ENCODE measurements around the gene AVPR1B. TPM values are rescaled to one million over a fixed set of nuclear protein-coding genes. Genes with fewer than 3 reads are reported as not detected.

The AVPR1B gene
- polyA plus RNA-seq, 1 donor (not counting 4 experiments of a cell fraction or from before 2014, with no cell fraction given) = not detected

- Histone ChIP-seq H3K4me3 (ENCODE audit: control insufficient read depth in 2 of 3, extremely low read depth in 1 of 3, insufficient read depth in 2 of 3, low read depth in 1 of 3, low read length in 3 of 3) (no peak overlapping the region), H2AFZ (ENCODE audit: control insufficient read depth, low read length) (no peak overlapping the region), H3K27ac (ENCODE audit: control insufficient read depth, insufficient read depth, low read length) (no peak overlapping the region), H3K79me2 (ENCODE audit: control insufficient read depth, insufficient read depth, low read length) (no peaks in the 10 kb centered on the region), H3K9me3 (ENCODE audit: control insufficient read depth, low read depth, low read length) (no peaks in the 10 kb centered on the region), H3K9me1 (ENCODE audit: control insufficient read depth, extremely low read depth, insufficient read depth, low read length) (no peaks in the 10 kb centered on the region), H3K9ac (ENCODE audit: control insufficient read depth, extremely low read depth, insufficient read depth, low read length) (no peak overlapping the region), H3K36me3 (ENCODE audit: control insufficient read depth in 2 of 2, extremely low read depth in 1 of 2, insufficient read depth in 2 of 2, low read length in 2 of 2) (no peaks in the 10 kb centered on the region), H4K20me1 (ENCODE audit: control insufficient read depth, extremely low read depth, insufficient read depth, low read length) (no peaks in the 10 kb centered on the region), H3K4me2 (ENCODE audit: control insufficient read depth, extremely low read depth, insufficient read depth, low read depth, low read length) (no peak overlapping the region), H3K4me1 (ENCODE audit: control insufficient read depth, extremely low read depth, insufficient read depth, low read length) (no peaks in the 10 kb centered on the region), H3K27me3 (ENCODE audit: control insufficient read depth, extremely low read depth, insufficient read depth, low read length) (no peaks in the 10 kb centered on the region)
- FAIRE-seq (no peak), DNase-seq (ENCODE audit: low read depth, low spot score) (no peak)
- dilution Hi-C loops (cut with MboI; ENCODE audit: extremely low pct_ligation_motif_present, low sequenced_read_pairs) = no loop called here
- TF ChIP-seq EZH2 (IDR thresholded peaks at IDR 0.05; ENCODE audit: low read length) (no peak), CTCF (optimal IDR thresholded peaks at IDR 0.05 in 1 of 3, IDR thresholded peaks at IDR 0.05 in 1 of 3, conservative IDR thresholded peaks at IDR 0.05 in 1 of 3; ENCODE audit: extremely low read depth in 1 of 3, insufficient read depth in 2 of 3, low read length in 3 of 3) (no peak)
Observed at GRCh38 chr1:206087091-206087490, 30.1 kb downstream of the AVPR1B start.

- H3K4me1 ChIP-seq (ENCODE audit: control insufficient read depth, extremely low read depth, insufficient read depth, low read length) = no peaks in the 10 kb centered on the region
- H2AFZ ChIP-seq (ENCODE audit: control insufficient read depth, low read length) = no peak overlapping the region
- DNase-seq (ENCODE audit: low read depth, low spot score) (no peak), FAIRE-seq (no peak)
- H3K27me3 ChIP-seq (ENCODE audit: control insufficient read depth, extremely low read depth, insufficient read depth, low read length) = no peaks in the 10 kb centered on the region
- dilution Hi-C loops (cut with MboI; ENCODE audit: extremely low pct_ligation_motif_present, low sequenced_read_pairs) = no loop called here
- H3K4me3 ChIP-seq (ENCODE audit: control insufficient read depth in 2 of 3, extremely low read depth in 1 of 3, insufficient read depth in 2 of 3, low read depth in 1 of 3, low read length in 3 of 3) = no peak overlapping the region
- no peaks in the 10 kb centered on the region for H3K9me3 ChIP-seq (ENCODE audit: control insufficient read depth, low read depth, low read length)
- TF ChIP-seq CTCF (optimal IDR thresholded peaks at IDR 0.05 in 1 of 3, IDR thresholded peaks at IDR 0.05 in 1 of 3, conservative IDR thresholded peaks at IDR 0.05 in 1 of 3; ENCODE audit: extremely low read depth in 1 of 3, insufficient read depth in 2 of 3, low read length in 3 of 3) (no peak), EZH2 (IDR thresholded peaks at IDR 0.05; ENCODE audit: low read length) (no peak)
- H4K20me1 ChIP-seq (ENCODE audit: control insufficient read depth, extremely low read depth, insufficient read depth, low read length) = no peaks in the 10 kb centered on the region
- no peak overlapping the region for H3K4me2 ChIP-seq (ENCODE audit: control insufficient read depth, extremely low read depth, insufficient read depth, low read depth, low read length)
- H3K9me1 ChIP-seq (ENCODE audit: control insufficient read depth, extremely low read depth, insufficient read depth, low read length) = no peaks in the 10 kb centered on the region
- H3K79me2 ChIP-seq (ENCODE audit: control insufficient read depth, insufficient read depth, low read length) = no peaks in the 10 kb centered on the region
- no peaks in the 10 kb centered on the region for H3K36me3 ChIP-seq (ENCODE audit: control insufficient read depth in 2 of 2, extremely low read depth in 1 of 2, insufficient read depth in 2 of 2, low read length in 2 of 2)
- H3K9ac ChIP-seq (ENCODE audit: control insufficient read depth, extremely low read depth, insufficient read depth, low read length) = no peak overlapping the region
- H3K27ac ChIP-seq (ENCODE audit: control insufficient read depth, insufficient read depth, low read length) = no peak overlapping the region
Observed at GRCh38 chr1:206083750-206084149, 33.4 kb downstream of the AVPR1B start.
